GM12878 (cell line): ENCODE data around the gene ENOPH1. TPM values are rescaled to one million over a fixed set of nuclear protein-coding genes. Genes with fewer than 3 reads are reported as not detected.
A peak's percentile ranks its signal among the peaks of the same experiment; 100 is the strongest.

Source experiments
- ATAC-seq: fragments of 200-7000 bp; cut with Tn5 transposase; 3 replicates; pipeline ENCODE4 v1.9.1; 2020; ENCODE audit warnings: mild to moderate bottlenecking, moderate library complexity
- BruUV-seq: library from RNA; stranded (reverse); fragments of 400-500 nt; replicated peaks from 2 replicates; lab custom pipeline; 2021; lab: Mats Ljungman, UMichigan
- CTCF ChIA-PET: fragments of 300-600 bp; sonication (Branson Sonifier 250); formaldehyde crosslinking; extraction: SDS; loops from one replicate; lab custom pipeline; 2021; ENCODE audit warnings: inconsistent platforms; lab: Yijun Ruan, JAX
- POLR2A ChIA-PET: fragments of 350-600 bp; formaldehyde crosslinking; extraction: SDS; loops from one replicate; lab custom pipeline; 2021; ENCODE audit warnings: inconsistent platforms; lab: Charles Lee
- RAD21 ChIA-PET: fragments of 300-600 bp; sonication (Branson Sonifier 250); formaldehyde crosslinking; loops from one replicate; lab custom pipeline; 2023; ENCODE audit warnings: antibody characterized with exemption; ENCODE audit not compliant: unreplicated experiment; lab: Charles Lee
- SMC1A ChIA-PET: fragments of 300-600 bp; sonication (Branson Sonifier 250); formaldehyde crosslinking; loops from one replicate; lab custom pipeline; 2023; ENCODE audit not compliant: unreplicated experiment, uncharacterized antibody; lab: Charles Lee
- DNase-seq: peaks from one replicate; pipeline ENCODE4 v3.0.0-alpha.2; 2011; ENCODE audit warnings: low read depth, low spot score
- FAIRE-seq: peaks from 3 replicates; lab custom pipeline; 2011; peaks lifted over from hg19 to GRCh38; lab: Jason Lieb, UNC
- H2AFZ ChIP-seq: 2 replicates; pipeline ENCODE4 v1.6.0; 2011; ENCODE audit warnings: low read depth, low read length, control low read depth; ENCODE audit not compliant: control insufficient read depth
- H3K27ac ChIP-seq: 2 replicates; pipeline ENCODE4 v1.5.1; 2011; ENCODE audit warnings: control low read depth; ENCODE audit not compliant: control insufficient read depth, insufficient read depth
- H3K27me3 ChIP-seq, 2 experiments: replicated peaks in 1 of 2; 2 replicates each; pipeline versions ENCODE4 v1.6.0 to v1.6.1; 2011; ENCODE audit warnings: low read length in 1 of 2; ENCODE audit not compliant: control insufficient read depth in 2 of 2, insufficient read depth in 2 of 2
- H3K36me3 ChIP-seq, 2 experiments: 2 replicates each; pipeline ENCODE4 v1.5.1; 2011; ENCODE audit warnings: low read length in 1 of 2; ENCODE audit not compliant: control insufficient read depth in 2 of 2, insufficient read depth in 2 of 2
- H3K4me1 ChIP-seq: 2 replicates; pipeline ENCODE4 v1.6.1; 2011; ENCODE audit warnings: mild to moderate bottlenecking, low read length, moderate library complexity, mixed read lengths; ENCODE audit not compliant: control insufficient read depth, insufficient read depth
- H3K4me2 ChIP-seq: 2 replicates; pipeline ENCODE4 v1.6.0; 2011; ENCODE audit warnings: control low read depth; ENCODE audit not compliant: control insufficient read depth, insufficient read depth
- H3K4me3 ChIP-seq: fragments of 200-600 bp; sonication (generic); 2 replicates; pipeline ENCODE4 v1.5.1; 2016
- H3K79me2 ChIP-seq: 2 replicates; pipeline ENCODE4 v1.6.0; 2011; ENCODE audit warnings: low read length; ENCODE audit not compliant: control insufficient read depth, insufficient read depth
- H3K9ac ChIP-seq: 2 replicates; pipeline ENCODE4 v1.8.0; 2011; ENCODE audit warnings: low read length, control low read depth, mixed read lengths; ENCODE audit not compliant: control insufficient read depth, insufficient read depth
- H3K9me3 ChIP-seq: replicated peaks from 3 replicates; pipeline ENCODE4 v1.5.1; 2011; ENCODE audit warnings: mild to moderate bottlenecking, low read length; ENCODE audit not compliant: control insufficient read depth, insufficient read depth
- H4K20me1 ChIP-seq: 2 replicates; pipeline ENCODE4 v1.6.0; 2011; ENCODE audit not compliant: control insufficient read depth, insufficient read depth
- ASH2L ChIP-seq: fragments of 300-600, 200-600 bp; sonication (generic); IDR thresholded peaks from 2 replicates; pipeline ENCODE4 v1.6.1; 2017; ENCODE audit warnings: low read depth, mild to moderate bottlenecking, borderline replicate concordance
- BCL11A ChIP-seq: IDR thresholded peaks from 2 replicates; pipeline ENCODE4 v1.6.1; 2011; ENCODE audit warnings: low read depth, low read length
- BHLHE40 ChIP-seq, 2 experiments: fragments of 450-650 bp in 1 of 2; IDR thresholded peaks; 2 replicates each; pipeline ENCODE4 v1.6.1; 2011 to 2017; ENCODE audit warnings: low read depth in 2 of 2, borderline replicate concordance in 1 of 2, improper control_type of control experiment in 1 of 2, low read length in 1 of 2, mild to moderate bottlenecking in 1 of 2
- CBX3 ChIP-seq: fragments of 200-600 bp; sonication (generic); IDR thresholded peaks from 2 replicates; pipeline ENCODE4 v1.6.1; 2016; ENCODE audit warnings: low read depth, borderline replicate concordance
- POU2F2 ChIP-seq: IDR thresholded peaks from 3 replicates; pipeline ENCODE4 v1.6.1; 2011; ENCODE audit warnings: low read depth, mild to moderate bottlenecking, low read length, borderline replicate concordance
- RAD21 ChIP-seq: IDR thresholded peaks from 2 replicates; pipeline ENCODE4 v1.6.1; 2011; ENCODE audit warnings: mild to moderate bottlenecking, low read depth, low read length, moderate library complexity; ENCODE audit not compliant: insufficient read depth
- RFX5 ChIP-seq: IDR thresholded peaks from 2 replicates; pipeline ENCODE4 v1.6.1; 2011; ENCODE audit warnings: low read depth, low read length, improper control_type of control experiment
- SMC3 ChIP-seq: IDR thresholded peaks from 2 replicates; pipeline ENCODE4 v1.6.1; 2011; ENCODE audit warnings: low read length, improper control_type of control experiment, borderline replicate concordance
- STAT1 ChIP-seq: fragments of 450-650 bp; conservative IDR thresholded peaks from 2 replicates; pipeline ENCODE4 v1.6.1; 2014; ENCODE audit warnings: antibody characterized with exemption, mild to moderate bottlenecking
- ZNF217 ChIP-seq: fragments of 450-650 bp; IDR thresholded peaks from 2 replicates; pipeline ENCODE4 v1.6.1; 2017; ENCODE audit warnings: antibody characterized with exemption, mild to moderate bottlenecking
- WGBS: methylation state at CpG from one replicate; pipeline ENCODE4 v1.1.6; 2016; ENCODE audit warnings: low lambda C conversion rate; ENCODE audit not compliant: insufficient replicate concordance, insufficient coverage; ENCODE audit errors: missing lambda C conversion rate; 5-methylcytosine and 5-hydroxymethylcytosine counted together
- in situ Hi-C: fragments of 300-500 bp; cut with MboI; formaldehyde crosslinking; loops from 9 replicates; pipeline ENCODE4 v1.14.3; 2018; ENCODE audit warnings: mixed read lengths
- intact Hi-C: fragments of 100-400 bp; cut with micrococcal nuclease; formaldehyde crosslinking; loops from one replicate; pipeline ENCODE4 v1.14.2; 2022; ENCODE audit not compliant: unreplicated experiment
- polyA plus RNA-seq, 11 experiments: library from polyadenylated mRNA; depleted of rRNA in 4 of 11; unstranded in 6 of 11; stranded (reverse) in 5 of 11; fragments of >200 nt; fragmentation: Nextera tagmentation in 4 of 11; fragmentation: Illumina TruSeq in 1 of 11; extraction: Ambion mirVana in 4 of 11; extraction: Trizol in 1 of 11; gene quantifications; 1 replicate in 1 of 11; 2 replicates in 10 of 11; pipeline versions ENCODE4 v1.2.1 to v1.2.3, GENCODE V29; 2011 to 2016; ENCODE audit warnings: inconsistent platforms in 2 of 11, missing spikeins in 2 of 11, low read depth in 1 of 11
- total RNA-seq, 4 experiments: library from RNA; depleted of rRNA in 3 of 4; stranded (reverse); fragments of >200 nt in 3 of 4; fragmentation: Illumina TruSeq in 1 of 4; extraction: Trizol in 1 of 4; gene quantifications; 2 replicates each; pipeline versions ENCODE4 v1.2.1 to v1.2.3, GENCODE V29; 2013 to 2021

The ENOPH1 gene
- total and polyA plus RNA-seq, 10 of the 15 experiments (the other 5 are each of a cell fraction or from before 2014, with no cell fraction given) = 24.4 to 83.6 (median 46.7) TPM

DNA sequence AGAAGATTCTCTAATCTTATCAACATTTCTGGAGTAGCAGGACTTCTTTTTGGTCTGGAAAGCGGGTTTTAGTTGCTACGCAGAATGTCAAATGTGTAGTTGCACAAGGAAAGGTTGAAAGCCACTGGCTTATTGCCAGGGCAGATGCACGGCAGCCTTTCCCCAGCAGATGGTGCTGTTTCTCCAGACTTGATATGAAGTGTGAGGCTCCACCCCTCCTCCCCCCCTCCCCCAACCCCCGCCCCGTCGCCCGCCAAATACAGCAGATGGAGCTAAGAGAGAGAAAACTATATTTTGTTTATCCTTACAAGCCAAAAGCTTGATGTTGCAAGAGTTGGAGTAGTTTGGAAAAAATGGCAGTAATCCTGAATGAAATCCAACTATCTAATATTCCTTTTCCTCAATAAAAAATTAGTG, 32.0 kb downstream of the ENOPH1 start (continued):
- TF ChIP-seq ZNF217 = no peak
- no peak for TF ChIP-seq POU2F2
- TF ChIP-seq SMC3 = peak; percentile 49
- no peak for TF ChIP-seq BHLHE40 (IDR thresholded peaks at IDR 0.05; ENCODE audit: borderline replicate concordance in 1 of 2, low read depth in 2 of 2, low read length in 1 of 2)
- peak; percentile 71 for TF ChIP-seq RAD21
- TF ChIP-seq, all 136 proteins: peak for 3

DNA sequence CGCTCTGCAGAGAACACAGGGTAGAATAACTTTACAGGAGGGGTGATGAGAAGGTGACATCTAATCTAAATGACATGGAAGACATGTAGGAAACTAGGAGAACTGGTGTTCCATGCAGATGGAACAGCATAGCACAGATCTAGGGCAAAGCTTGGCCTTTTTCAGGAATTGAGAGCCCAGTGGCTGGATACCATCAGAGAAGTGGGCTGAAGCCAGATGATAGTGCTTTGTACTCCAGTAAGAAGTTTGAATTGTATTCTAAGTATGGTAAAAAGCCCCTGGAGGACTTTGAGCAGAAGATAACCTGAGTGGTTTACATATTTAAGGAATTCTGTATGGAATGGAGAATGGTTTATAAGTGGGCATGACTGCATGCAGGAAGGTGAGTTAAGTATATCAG, 32.8 kb downstream of the ENOPH1 start:
- Histone ChIP-seq H3K9ac (no peak overlapping the region), H3K79me2 (no peaks in the 10 kb centered on the region), H3K9me3 (no peaks in the 10 kb centered on the region), H4K20me1 (no peaks in the 10 kb centered on the region), H3K4me1 (no peaks in the 10 kb centered on the region), H3K27ac (no peak overlapping the region), H3K4me3 (no peak overlapping the region), H2AFZ (no peak overlapping the region), H3K27me3 (no peaks in the 10 kb centered on the region), H3K36me3 (peaks cover 11 to 12% of the 10 kb centered on the region in 2 experiments; a peak in 3 of 4 replicates), H3K4me2 (no peak overlapping the region)
- ATAC-seq (no peak), FAIRE-seq (no peak), DNase-seq (no peak)
- in situ Hi-C loops = loop anchor here (5.0 kb wide), 1 partner anchor 274 kb away; no protein-coding TSS in a partner anchor
- CTCF ChIA-PET = interaction anchor here (9.1 kb wide), 1 partner anchor 277 kb away, joined by 89 read pairs; no protein-coding TSS in a partner anchor
- TF ChIP-seq ASH2L = no peak
- TF ChIP-seq CBX3 = no peak
- TF ChIP-seq STAT1 = no peak
- TF ChIP-seq RFX5 = no peak
- TF ChIP-seq BCL11A = no peak
- RAD21 ChIA-PET = interaction anchor here (0.6 kb wide), 1 partner anchor 276 kb away, joined by 3 read pairs; no protein-coding TSS in a partner anchor
- intact Hi-C loops = loop anchor here (10.0 kb wide), 1 partner anchor 822 kb away; the partner anchor contains the start of gene COQ2
- 100% methylated on average over 1 of the region's 1 CpG for WGBS
- SMC1A ChIA-PET = interaction anchor here (0.9 to 1.9 kb wide), 2 partner anchors 275 to 284 kb away, joined by 4 to 9 read pairs; no protein-coding TSS in a partner anchor
- POLR2A ChIA-PET = no interaction called here
- no TSS peak for BruUV-seq
